GM23338 (cell line): ENCODE data around the gene DAZAP1. TPM values are rescaled to one million over a fixed set of nuclear protein-coding genes. Genes with fewer than 3 reads are reported as not detected.

Experiments used
- ATAC-seq: fragments of 200-7000 bp; cut with Tn5 transposase; 3 replicates; pipeline ENCODE4 v1.9.1; 2020
- DNase-seq: peaks from one replicate; pipeline ENCODE4 v3.0.0-alpha.2; 2015; ENCODE audit warnings: low spot score
- H2AFZ ChIP-seq: fragments of 200-600 bp; sonication (generic); 2 replicates; pipeline ENCODE4 v1.8.0; 2016; ENCODE audit warnings: antibody characterized with exemption, mild to moderate bottlenecking, moderate library complexity
- H3F3A ChIP-seq: fragments of 200-600 bp; sonication (generic); replicated peaks from 2 replicates; pipeline ENCODE4 v1.8.0; 2017; ENCODE audit warnings: antibody characterized with exemption, mixed run types, low read depth
- H3K27ac ChIP-seq: fragments of 200-600 bp; sonication (generic); 2 replicates; pipeline ENCODE4 v1.6.1; 2016; ENCODE audit warnings: low read depth
- H3K27me3 ChIP-seq: fragments of 200-600 bp; sonication (generic); 2 replicates; pipeline ENCODE4 v1.8.0; 2016; ENCODE audit warnings: mild to moderate bottlenecking, mixed run types, moderate library complexity; ENCODE audit not compliant: insufficient read depth
- H3K36me3 ChIP-seq: fragments of 200-600 bp; sonication (generic); 2 replicates; pipeline ENCODE4 v1.8.0; 2016; ENCODE audit warnings: mild to moderate bottlenecking; ENCODE audit not compliant: insufficient read depth
- H3K4me1 ChIP-seq: fragments of 200-600 bp; sonication (generic); 2 replicates; pipeline ENCODE4 v1.8.0; 2016; ENCODE audit warnings: mild to moderate bottlenecking, moderate library complexity; ENCODE audit not compliant: insufficient read depth
- H3K4me2 ChIP-seq: fragments of 200-600 bp; sonication (generic); 2 replicates; pipeline ENCODE4 v1.7.1; 2017; ENCODE audit warnings: mixed run types
- H3K4me3 ChIP-seq: fragments of 200-600 bp; sonication (generic); 2 replicates; pipeline ENCODE4 v1.6.1; 2016; ENCODE audit warnings: mixed run types
- H3K79me2 ChIP-seq: fragments of 200-600 bp; sonication (generic); replicated peaks from 2 replicates; pipeline ENCODE4 v1.8.0; 2017; ENCODE audit warnings: mild to moderate bottlenecking; ENCODE audit not compliant: insufficient read depth
- H3K9me2 ChIP-seq: fragments of 200-600 bp; sonication (generic); 2 replicates; pipeline ENCODE4 v1.8.0; 2017; ENCODE audit not compliant: insufficient read depth
- H4K20me1 ChIP-seq: fragments of 200-600 bp; sonication (generic); replicated peaks from 2 replicates; pipeline ENCODE4 v1.8.0; 2017; ENCODE audit warnings: mild to moderate bottlenecking; ENCODE audit not compliant: insufficient read depth
- H3K27ac Mint-ChIP-seq: 2 replicates; pipeline ENCODE4 v1.8.0; 2020; ENCODE audit warnings: inconsistent platforms, mild to moderate bottlenecking, moderate library complexity, mixed read lengths
- H3K27me3 Mint-ChIP-seq: 3 replicates; pipeline ENCODE4 v1.8.0; 2022; ENCODE audit warnings: low read depth, mild to moderate bottlenecking, moderate library complexity, mixed read lengths, inconsistent platforms; ENCODE audit not compliant: insufficient read depth, poor library complexity
- H3K36me3 Mint-ChIP-seq: 3 replicates; pipeline ENCODE4 v1.8.0; 2021; ENCODE audit warnings: low read depth, mild to moderate bottlenecking, inconsistent platforms, moderate library complexity, mixed read lengths
- H3K4me1 Mint-ChIP-seq: 3 replicates; pipeline ENCODE4 v1.8.0; 2020; ENCODE audit warnings: mild to moderate bottlenecking, inconsistent platforms, mixed read lengths
- H3K4me3 Mint-ChIP-seq: 3 replicates; pipeline ENCODE4 v1.8.0; 2021; ENCODE audit warnings: moderate library complexity, mild to moderate bottlenecking, inconsistent platforms, mixed read lengths
- H3K9me3 Mint-ChIP-seq: 3 replicates; pipeline ENCODE4 v1.8.0; 2020; ENCODE audit warnings: moderate library complexity, mild to moderate bottlenecking, inconsistent platforms, mixed read lengths
- CREB1 ChIP-seq: fragments of 250-450 bp; sonication (Bioruptor Pico); IDR thresholded peaks from 2 replicates; pipeline ENCODE4 v1.5.0; 2020; ENCODE audit warnings: low read depth, mild to moderate bottlenecking, moderate library complexity
- EZH2 ChIP-seq: fragments of 200-600 bp; sonication (generic); IDR thresholded peaks from one replicate; pipeline ENCODE4 v1.8.0; 2017; ENCODE audit warnings: antibody characterized with exemption, mild to moderate bottlenecking, low read depth; ENCODE audit not compliant: unreplicated experiment
- EZH2phosphoT487 ChIP-seq: fragments of 200-600 bp; sonication (generic); IDR thresholded peaks from one replicate; pipeline ENCODE4 v1.8.1; 2018; ENCODE audit warnings: antibody characterized with exemption; ENCODE audit not compliant: unreplicated experiment
- JUNB ChIP-seq: IDR thresholded peaks from one replicate; pipeline ENCODE4 v1.6.1; 2016; ENCODE audit warnings: antibody characterized with exemption; ENCODE audit not compliant: unreplicated experiment
- NANOG ChIP-seq: IDR thresholded peaks from 2 replicates; pipeline ENCODE4 v1.6.1; 2016; ENCODE audit warnings: antibody characterized with exemption, borderline replicate concordance
- POLR2AphosphoS5 ChIP-seq: IDR thresholded peaks from 2 replicates; pipeline ENCODE4 v1.6.1; 2016; ENCODE audit warnings: antibody characterized with exemption, low read depth
- STAT1 ChIP-seq: IDR thresholded peaks from one replicate; pipeline ENCODE4 v1.6.1; 2016; ENCODE audit warnings: antibody characterized with exemption; ENCODE audit not compliant: unreplicated experiment
- ZNF114 ChIP-seq: fragments of 250-450 bp; sonication (Bioruptor Pico); IDR thresholded peaks from 2 replicates; pipeline ENCODE4 v1.5.0; 2020; ENCODE audit warnings: mild to moderate bottlenecking, moderate library complexity
- ZNF331 ChIP-seq: fragments of 250-450 bp; sonication (Bioruptor Pico); IDR thresholded peaks from 2 replicates; pipeline ENCODE4 v1.5.0; 2020; ENCODE audit warnings: low read depth, mild to moderate bottlenecking, moderate library complexity
- polyA plus RNA-seq: library from polyadenylated mRNA; unstranded; fragments of >200 nt; fragmentation: Nextera tagmentation; extraction: Ambion mirVana; gene quantifications from 2 replicates; pipeline ENCODE4 v1.2.1, GENCODE V29; 2016
- total RNA-seq: library from RNA; depleted of rRNA; stranded (reverse); fragments of >200 nt; shearing (Covaris generic); gene quantifications from 2 replicates; pipeline ENCODE4 v1.2.3, GENCODE V29; 2014
- TF ChIP-seq, protein P1 (sequence below): fragments of 250-450 bp; sonication (Bioruptor Pico); IDR thresholded peaks from 2 replicates; pipeline ENCODE4 v1.5.0; 2020; ENCODE audit warnings: mild to moderate bottlenecking, moderate library complexity
- TF ChIP-seq, protein P2 (sequence below), 2 experiments: fragments of 200-600 bp in 1 of 2; sonication (generic) in 1 of 2; conservative IDR thresholded peaks; 2 replicates each; pipeline versions ENCODE4 v1.5.1 to v1.6.1; 2016 to 2017; ENCODE audit warnings: antibody characterized with exemption in 2 of 2, low read depth in 2 of 2, mild to moderate bottlenecking in 2 of 2, moderate library complexity in 1 of 2
- TF ChIP-seq, protein P3 (sequence below): IDR thresholded peaks from 2 replicates; pipeline ENCODE4 v1.6.1; 2016; ENCODE audit warnings: antibody characterized with exemption
- TF ChIP-seq, protein P4 (sequence below): IDR thresholded peaks from one replicate; pipeline ENCODE4 v1.6.1; 2018; ENCODE audit warnings: antibody characterized with exemption; ENCODE audit not compliant: unreplicated experiment

Gene DAZAP1
- total and polyA plus RNA-seq, 2 experiments from 2014 or later: 44.1 to 194 TPM

DNA sequence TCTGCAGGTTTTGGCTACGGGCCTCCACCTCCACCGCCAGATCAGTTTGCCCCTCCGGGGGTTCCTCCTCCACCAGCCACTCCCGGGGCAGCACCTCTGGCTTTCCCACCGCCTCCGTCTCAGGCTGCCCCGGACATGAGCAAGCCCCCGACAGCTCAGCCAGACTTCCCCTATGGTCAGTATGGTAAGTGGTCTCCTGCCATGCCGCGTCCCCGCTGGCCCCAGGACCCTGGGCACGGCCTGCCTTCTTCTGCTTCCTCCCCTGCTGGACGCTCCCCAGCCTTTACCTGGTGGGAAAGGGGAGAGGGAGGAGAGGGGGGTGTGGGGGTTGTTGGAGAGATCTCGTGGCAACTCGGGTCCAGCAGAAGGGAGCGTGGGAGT is 25.1 kb downstream of the DAZAP1 start:
- H3K4me1 Mint-ChIP-seq: no peaks in the 10 kb centered on the region; the same call in 2 of the 3 replicates
- Histone ChIP-seq H3F3A (peaks cover 43% of the 10 kb centered on the region), H2AFZ (no peak overlapping the region), H3K79me2 (peaks cover 18% of the 10 kb centered on the region; the same call in 1 of the 2 replicates), H4K20me1 (peaks cover 21% of the 10 kb centered on the region), H3K4me2 (no peak overlapping the region), H3K4me1 (no peaks in the 10 kb centered on the region), H3K9me2 (no peaks in the 10 kb centered on the region), H3K36me3 (peaks cover 24% of the 10 kb centered on the region), H3K27me3 (no peaks in the 10 kb centered on the region), H3K27ac (no peak overlapping the region), H3K4me3 (no peak overlapping the region)
- H3K27ac Mint-ChIP-seq: no peak overlapping the region
- H3K9me3 Mint-ChIP-seq: no peaks in the 10 kb centered on the region; the same call in 2 of the 3 replicates
- ATAC-seq (no peak), DNase-seq (no peak)
- H3K36me3 Mint-ChIP-seq: peaks cover 48% of the 10 kb centered on the region
- peaks cover 15% of the 10 kb centered on the region for H3K27me3 Mint-ChIP-seq
- TF ChIP-seq, protein P1, sequence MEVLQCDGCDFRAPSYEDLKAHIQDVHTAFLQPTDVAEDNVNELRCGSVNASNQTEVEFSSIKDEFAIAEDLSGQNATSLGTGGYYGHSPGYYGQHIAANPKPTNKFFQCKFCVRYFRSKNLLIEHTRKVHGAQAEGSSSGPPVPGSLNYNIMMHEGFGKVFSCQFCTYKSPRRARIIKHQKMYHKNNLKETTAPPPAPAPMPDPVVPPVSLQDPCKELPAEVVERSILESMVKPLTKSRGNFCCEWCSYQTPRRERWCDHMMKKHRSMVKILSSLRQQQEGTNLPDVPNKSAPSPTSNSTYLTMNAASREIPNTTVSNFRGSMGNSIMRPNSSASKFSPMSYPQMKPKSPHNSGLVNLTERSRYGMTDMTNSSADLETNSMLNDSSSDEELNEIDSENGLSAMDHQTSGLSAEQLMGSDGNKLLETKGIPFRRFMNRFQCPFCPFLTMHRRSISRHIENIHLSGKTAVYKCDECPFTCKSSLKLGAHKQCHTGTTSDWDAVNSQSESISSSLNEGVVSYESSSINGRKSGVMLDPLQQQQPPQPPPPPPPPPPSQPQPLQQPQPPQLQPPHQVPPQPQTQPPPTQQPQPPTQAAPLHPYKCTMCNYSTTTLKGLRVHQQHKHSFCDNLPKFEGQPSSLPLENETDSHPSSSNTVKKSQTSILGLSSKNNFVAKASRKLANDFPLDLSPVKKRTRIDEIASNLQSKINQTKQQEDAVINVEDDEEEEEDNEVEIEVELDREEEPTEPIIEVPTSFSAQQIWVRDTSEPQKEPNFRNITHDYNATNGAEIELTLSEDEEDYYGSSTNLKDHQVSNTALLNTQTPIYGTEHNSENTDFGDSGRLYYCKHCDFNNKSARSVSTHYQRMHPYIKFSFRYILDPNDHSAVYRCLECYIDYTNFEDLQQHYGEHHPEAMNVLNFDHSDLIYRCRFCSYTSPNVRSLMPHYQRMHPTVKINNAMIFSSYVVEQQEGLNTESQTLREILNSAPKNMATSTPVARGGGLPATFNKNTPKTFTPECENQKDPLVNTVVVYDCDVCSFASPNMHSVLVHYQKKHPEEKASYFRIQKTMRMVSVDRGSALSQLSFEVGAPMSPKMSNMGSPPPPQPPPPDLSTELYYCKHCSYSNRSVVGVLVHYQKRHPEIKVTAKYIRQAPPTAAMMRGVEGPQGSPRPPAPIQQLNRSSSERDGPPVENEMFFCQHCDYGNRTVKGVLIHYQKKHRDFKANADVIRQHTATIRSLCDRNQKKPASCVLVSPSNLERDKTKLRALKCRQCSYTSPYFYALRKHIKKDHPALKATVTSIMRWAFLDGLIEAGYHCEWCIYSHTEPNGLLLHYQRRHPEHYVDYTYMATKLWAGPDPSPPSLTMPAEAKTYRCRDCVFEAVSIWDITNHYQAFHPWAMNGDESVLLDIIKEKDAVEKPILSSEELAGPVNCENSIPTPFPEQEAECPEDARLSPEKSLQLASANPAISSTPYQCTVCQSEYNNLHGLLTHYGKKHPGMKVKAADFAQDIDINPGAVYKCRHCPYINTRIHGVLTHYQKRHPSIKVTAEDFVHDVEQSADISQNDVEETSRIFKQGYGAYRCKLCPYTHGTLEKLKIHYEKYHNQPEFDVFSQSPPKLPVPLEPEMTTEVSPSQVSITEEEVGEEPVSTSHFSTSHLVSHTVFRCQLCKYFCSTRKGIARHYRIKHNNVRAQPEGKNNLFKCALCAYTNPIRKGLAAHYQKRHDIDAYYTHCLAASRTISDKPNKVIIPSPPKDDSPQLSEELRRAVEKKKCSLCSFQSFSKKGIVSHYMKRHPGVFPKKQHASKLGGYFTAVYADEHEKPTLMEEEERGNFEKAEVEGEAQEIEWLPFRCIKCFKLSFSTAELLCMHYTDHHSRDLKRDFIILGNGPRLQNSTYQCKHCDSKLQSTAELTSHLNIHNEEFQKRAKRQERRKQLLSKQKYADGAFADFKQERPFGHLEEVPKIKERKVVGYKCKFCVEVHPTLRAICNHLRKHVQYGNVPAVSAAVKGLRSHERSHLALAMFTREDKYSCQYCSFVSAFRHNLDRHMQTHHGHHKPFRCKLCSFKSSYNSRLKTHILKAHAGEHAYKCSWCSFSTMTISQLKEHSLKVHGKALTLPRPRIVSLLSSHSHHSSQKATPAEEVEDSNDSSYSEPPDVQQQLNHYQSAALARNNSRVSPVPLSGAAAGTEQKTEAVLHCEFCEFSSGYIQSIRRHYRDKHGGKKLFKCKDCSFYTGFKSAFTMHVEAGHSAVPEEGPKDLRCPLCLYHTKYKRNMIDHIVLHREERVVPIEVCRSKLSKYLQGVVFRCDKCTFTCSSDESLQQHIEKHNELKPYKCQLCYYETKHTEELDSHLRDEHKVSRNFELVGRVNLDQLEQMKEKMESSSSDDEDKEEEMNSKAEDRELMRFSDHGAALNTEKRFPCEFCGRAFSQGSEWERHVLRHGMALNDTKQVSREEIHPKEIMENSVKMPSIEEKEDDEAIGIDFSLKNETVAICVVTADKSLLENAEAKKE (CRISPR knock-in tag): no peak
- TF ChIP-seq EZH2phosphoT487: no peak
- TF ChIP-seq, protein P2, sequence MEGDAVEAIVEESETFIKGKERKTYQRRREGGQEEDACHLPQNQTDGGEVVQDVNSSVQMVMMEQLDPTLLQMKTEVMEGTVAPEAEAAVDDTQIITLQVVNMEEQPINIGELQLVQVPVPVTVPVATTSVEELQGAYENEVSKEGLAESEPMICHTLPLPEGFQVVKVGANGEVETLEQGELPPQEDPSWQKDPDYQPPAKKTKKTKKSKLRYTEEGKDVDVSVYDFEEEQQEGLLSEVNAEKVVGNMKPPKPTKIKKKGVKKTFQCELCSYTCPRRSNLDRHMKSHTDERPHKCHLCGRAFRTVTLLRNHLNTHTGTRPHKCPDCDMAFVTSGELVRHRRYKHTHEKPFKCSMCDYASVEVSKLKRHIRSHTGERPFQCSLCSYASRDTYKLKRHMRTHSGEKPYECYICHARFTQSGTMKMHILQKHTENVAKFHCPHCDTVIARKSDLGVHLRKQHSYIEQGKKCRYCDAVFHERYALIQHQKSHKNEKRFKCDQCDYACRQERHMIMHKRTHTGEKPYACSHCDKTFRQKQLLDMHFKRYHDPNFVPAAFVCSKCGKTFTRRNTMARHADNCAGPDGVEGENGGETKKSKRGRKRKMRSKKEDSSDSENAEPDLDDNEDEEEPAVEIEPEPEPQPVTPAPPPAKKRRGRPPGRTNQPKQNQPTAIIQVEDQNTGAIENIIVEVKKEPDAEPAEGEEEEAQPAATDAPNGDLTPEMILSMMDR (conservative IDR thresholded peaks at IDR 0.05; ENCODE audit: low read depth in 2 of 2): no peak
- TF ChIP-seq, protein P3, sequence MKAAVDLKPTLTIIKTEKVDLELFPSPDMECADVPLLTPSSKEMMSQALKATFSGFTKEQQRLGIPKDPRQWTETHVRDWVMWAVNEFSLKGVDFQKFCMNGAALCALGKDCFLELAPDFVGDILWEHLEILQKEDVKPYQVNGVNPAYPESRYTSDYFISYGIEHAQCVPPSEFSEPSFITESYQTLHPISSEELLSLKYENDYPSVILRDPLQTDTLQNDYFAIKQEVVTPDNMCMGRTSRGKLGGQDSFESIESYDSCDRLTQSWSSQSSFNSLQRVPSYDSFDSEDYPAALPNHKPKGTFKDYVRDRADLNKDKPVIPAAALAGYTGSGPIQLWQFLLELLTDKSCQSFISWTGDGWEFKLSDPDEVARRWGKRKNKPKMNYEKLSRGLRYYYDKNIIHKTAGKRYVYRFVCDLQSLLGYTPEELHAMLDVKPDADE: no peak
- no peak for TF ChIP-seq EZH2
- no peak for TF ChIP-seq POLR2AphosphoS5
- no peak for TF ChIP-seq JUNB
- TF ChIP-seq STAT1: no peak
- TF ChIP-seq ZNF331: no peak
- no peak for TF ChIP-seq ZNF114 (CRISPR knock-in tag)
- no peak for TF ChIP-seq NANOG
- TF ChIP-seq, protein P4, sequence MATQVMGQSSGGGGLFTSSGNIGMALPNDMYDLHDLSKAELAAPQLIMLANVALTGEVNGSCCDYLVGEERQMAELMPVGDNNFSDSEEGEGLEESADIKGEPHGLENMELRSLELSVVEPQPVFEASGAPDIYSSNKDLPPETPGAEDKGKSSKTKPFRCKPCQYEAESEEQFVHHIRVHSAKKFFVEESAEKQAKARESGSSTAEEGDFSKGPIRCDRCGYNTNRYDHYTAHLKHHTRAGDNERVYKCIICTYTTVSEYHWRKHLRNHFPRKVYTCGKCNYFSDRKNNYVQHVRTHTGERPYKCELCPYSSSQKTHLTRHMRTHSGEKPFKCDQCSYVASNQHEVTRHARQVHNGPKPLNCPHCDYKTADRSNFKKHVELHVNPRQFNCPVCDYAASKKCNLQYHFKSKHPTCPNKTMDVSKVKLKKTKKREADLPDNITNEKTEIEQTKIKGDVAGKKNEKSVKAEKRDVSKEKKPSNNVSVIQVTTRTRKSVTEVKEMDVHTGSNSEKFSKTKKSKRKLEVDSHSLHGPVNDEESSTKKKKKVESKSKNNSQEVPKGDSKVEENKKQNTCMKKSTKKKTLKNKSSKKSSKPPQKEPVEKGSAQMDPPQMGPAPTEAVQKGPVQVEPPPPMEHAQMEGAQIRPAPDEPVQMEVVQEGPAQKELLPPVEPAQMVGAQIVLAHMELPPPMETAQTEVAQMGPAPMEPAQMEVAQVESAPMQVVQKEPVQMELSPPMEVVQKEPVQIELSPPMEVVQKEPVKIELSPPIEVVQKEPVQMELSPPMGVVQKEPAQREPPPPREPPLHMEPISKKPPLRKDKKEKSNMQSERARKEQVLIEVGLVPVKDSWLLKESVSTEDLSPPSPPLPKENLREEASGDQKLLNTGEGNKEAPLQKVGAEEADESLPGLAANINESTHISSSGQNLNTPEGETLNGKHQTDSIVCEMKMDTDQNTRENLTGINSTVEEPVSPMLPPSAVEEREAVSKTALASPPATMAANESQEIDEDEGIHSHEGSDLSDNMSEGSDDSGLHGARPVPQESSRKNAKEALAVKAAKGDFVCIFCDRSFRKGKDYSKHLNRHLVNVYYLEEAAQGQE: no peak
- no peak for TF ChIP-seq CREB1 (CRISPR knock-in tag)
- no peak overlapping the region for H3K4me3 Mint-ChIP-seq
